ENCODE measurements around the gene CDH4.
"Not testable (repeated sequence)": the region's sequence is repeated elsewhere in the genome, so short reads cannot be mapped to it uniquely, and the experiment has no call there.

The CDH4 gene

GRCh38 chr20:61969806-61970205 lies 717.7 kb downstream of the CDH4 start:
- H3K27ac ChIP-seq (ENCODE audit: low read depth, low read length), result no peak overlapping the region
- DNase-seq, result no peak
- peaks cover 20 to 30% of the 10 kb centered on the region in 2 experiments for H3K36me3 ChIP-seq (ENCODE audit: control insufficient read depth in 1 of 2, insufficient read depth in 2 of 2, low read length in 2 of 2)
- H2BK5ac ChIP-seq (ENCODE audit: low read depth, low read length, poor library complexity), result no peak overlapping the region
- no peak overlapping the region for H3K23ac ChIP-seq (ENCODE audit: low read length)
- H2BK12ac ChIP-seq (ENCODE audit: low read length), result no peak overlapping the region
- H2AK5ac ChIP-seq (ENCODE audit: low read length), result no peak overlapping the region
- peaks cover 2% of the 10 kb centered on the region for H3K9me3 ChIP-seq (ENCODE audit: insufficient read depth, low read depth, low read length)
- H3K4ac ChIP-seq (ENCODE audit: low read depth, low read length), result no peak overlapping the region
- no peak overlapping the region for H3K4me3 ChIP-seq (ENCODE audit: low read depth, low read length)
- no CpG with 5 or more reads among the region's 27 CpGs for WGBS (ENCODE audit: extremely low coverage, insufficient coverage, insufficient read length)
- no peak overlapping the region for H3K9ac ChIP-seq (ENCODE audit: low read length)
- H3K14ac ChIP-seq (ENCODE audit: low read length), result no peak overlapping the region
- H3K4me1 ChIP-seq (ENCODE audit: control insufficient read depth in 1 of 2, insufficient read depth in 2 of 2, low read length in 2 of 2), result peaks cover 0 to 1% of the 10 kb centered on the region in 2 experiments
- H4K8ac ChIP-seq (ENCODE audit: low read depth, low read length), result no peak overlapping the region
- no peak overlapping the region for H3K4me2 ChIP-seq (ENCODE audit: low read length)
- no peak overlapping the region for H2BK120ac ChIP-seq (ENCODE audit: insufficient read depth, low read length, poor library complexity)
- H3K79me2 ChIP-seq (ENCODE audit: control insufficient read depth, insufficient read depth, low read length, poor library complexity), result no peaks in the 10 kb centered on the region
- H3K79me1 ChIP-seq (ENCODE audit: low read length), result no peaks in the 10 kb centered on the region
- no peaks in the 10 kb centered on the region for H3K27me3 ChIP-seq (ENCODE audit: insufficient read depth, low read length)
- H4K91ac ChIP-seq (ENCODE audit: low read depth, low read length), result no peak overlapping the region
- H2AFZ ChIP-seq (ENCODE audit: insufficient read depth, low read length, poor library complexity), result no peak overlapping the region
- H4K12ac ChIP-seq (ENCODE audit: low read depth, low read length), result no peak overlapping the region
- no peak overlapping the region for H3K18ac ChIP-seq (ENCODE audit: low read length)

GRCh38 chr20:61970357-61970756 lies 718.3 kb downstream of the CDH4 start:
- Histone ChIP-seq H3K18ac (ENCODE audit: low read length) (no peak overlapping the region), H3K79me1 (ENCODE audit: low read length) (no peaks in the 10 kb centered on the region), H3K36me3 (ENCODE audit: control insufficient read depth in 1 of 2, insufficient read depth in 2 of 2, low read length in 2 of 2) (peaks cover 20 to 30% of the 10 kb centered on the region in 2 experiments), H4K12ac (ENCODE audit: low read depth, low read length) (no peak overlapping the region), H3K4ac (ENCODE audit: low read depth, low read length) (no peak overlapping the region), H3K4me1 (ENCODE audit: control insufficient read depth in 1 of 2, insufficient read depth in 2 of 2, low read length in 2 of 2) (peaks cover 0 to 1% of the 10 kb centered on the region in 2 experiments), H4K8ac (ENCODE audit: low read depth, low read length) (no peak overlapping the region), H4K91ac (ENCODE audit: low read depth, low read length) (no peak overlapping the region), H2BK5ac (ENCODE audit: low read depth, low read length, poor library complexity) (no peak overlapping the region), H3K9ac (ENCODE audit: low read length) (no peak overlapping the region), H2BK120ac (ENCODE audit: insufficient read depth, low read length, poor library complexity) (no peak overlapping the region), H2AFZ (ENCODE audit: insufficient read depth, low read length, poor library complexity) (no peak overlapping the region), H3K4me2 (ENCODE audit: low read length) (no peak overlapping the region), H2BK12ac (ENCODE audit: low read length) (no peak overlapping the region), H3K14ac (ENCODE audit: low read length) (no peak overlapping the region), H3K27ac (ENCODE audit: low read depth, low read length) (no peak overlapping the region), H3K27me3 (ENCODE audit: insufficient read depth, low read length) (no peaks in the 10 kb centered on the region), H3K9me3 (ENCODE audit: insufficient read depth, low read depth, low read length) (peaks cover 2% of the 10 kb centered on the region), H3K79me2 (ENCODE audit: control insufficient read depth, insufficient read depth, low read length, poor library complexity) (no peaks in the 10 kb centered on the region), H2AK5ac (ENCODE audit: low read length) (no peak overlapping the region), H3K23ac (ENCODE audit: low read length) (no peak overlapping the region), H3K4me3 (ENCODE audit: low read depth, low read length) (no peak overlapping the region)
- whole genome bisulfite sequencing (ENCODE audit: extremely low coverage, insufficient coverage, insufficient read length), result no CpG with 5 or more reads among the region's 14 CpGs
- DNase-seq, result no peak

- H2BK5ac ChIP-seq (ENCODE audit: low read depth, low read length, poor library complexity); H3K79me2 ChIP-seq (ENCODE audit: control insufficient read depth, insufficient read depth, low read length, poor library complexity); H2AK5ac ChIP-seq (ENCODE audit: low read length); H3K4me2 ChIP-seq (ENCODE audit: low read length); H3K4me1 ChIP-seq (ENCODE audit: control insufficient read depth in 1 of 2, insufficient read depth in 2 of 2, low read length in 2 of 2); H3K14ac ChIP-seq (ENCODE audit: low read length); H2BK120ac ChIP-seq (ENCODE audit: insufficient read depth, low read length, poor library complexity); H2AFZ ChIP-seq (ENCODE audit: insufficient read depth, low read length, poor library complexity); H3K18ac ChIP-seq (ENCODE audit: low read length); H3K9me3 ChIP-seq (ENCODE audit: insufficient read depth, low read depth, low read length); H3K4me3 ChIP-seq (ENCODE audit: low read depth, low read length); H3K79me1 ChIP-seq (ENCODE audit: low read length); H3K4ac ChIP-seq (ENCODE audit: low read depth, low read length); H4K12ac ChIP-seq (ENCODE audit: low read depth, low read length); H4K91ac ChIP-seq (ENCODE audit: low read depth, low read length); H4K8ac ChIP-seq (ENCODE audit: low read depth, low read length); H3K9ac ChIP-seq (ENCODE audit: low read length); H3K23ac ChIP-seq (ENCODE audit: low read length); H3K27me3 ChIP-seq (ENCODE audit: insufficient read depth, low read length); H3K27ac ChIP-seq (ENCODE audit: low read depth, low read length); H2BK12ac ChIP-seq (ENCODE audit: low read length); DNase-seq: not testable (repeated sequence)
- H3K36me3 ChIP-seq (ENCODE audit: control insufficient read depth in 1 of 2, insufficient read depth in 2 of 2, low read length in 2 of 2), result peaks cover 26 to 37% of the 10 kb centered on the region in 2 experiments
- WGBS (ENCODE audit: extremely low coverage, insufficient coverage, insufficient read length), result no CpG with 5 or more reads among the region's 13 CpGs
Measured at GRCh38 chr20:61971595-61971994, 719.5 kb downstream of the CDH4 start.

- H3K4me1 ChIP-seq (ENCODE audit: control insufficient read depth in 1 of 2, insufficient read depth in 2 of 2, low read length in 2 of 2), result no peaks in the 10 kb centered on the region
- H3K27ac ChIP-seq (ENCODE audit: low read depth, low read length), result no peak overlapping the region
- no peak overlapping the region for H4K12ac ChIP-seq (ENCODE audit: low read depth, low read length)
- no CpG with 5 or more reads among the region's 27 CpGs for WGBS (ENCODE audit: extremely low coverage, insufficient coverage, insufficient read length)
- no peak overlapping the region for H3K14ac ChIP-seq (ENCODE audit: low read length)
- no peaks in the 10 kb centered on the region for H3K79me2 ChIP-seq (ENCODE audit: control insufficient read depth, insufficient read depth, low read length, poor library complexity)
- H3K4me3 ChIP-seq (ENCODE audit: low read depth, low read length), result no peak overlapping the region
- H4K8ac ChIP-seq (ENCODE audit: low read depth, low read length), result no peak overlapping the region
- H3K4me2 ChIP-seq (ENCODE audit: low read length), result no peak overlapping the region
- H3K9me3 ChIP-seq (ENCODE audit: insufficient read depth, low read depth, low read length), result peaks cover 2% of the 10 kb centered on the region
- H2BK5ac ChIP-seq (ENCODE audit: low read depth, low read length, poor library complexity), result no peak overlapping the region
- H3K23ac ChIP-seq (ENCODE audit: low read length), result no peak overlapping the region
- H4K91ac ChIP-seq (ENCODE audit: low read depth, low read length), result no peak overlapping the region
- no peaks in the 10 kb centered on the region for H3K79me1 ChIP-seq (ENCODE audit: low read length)
- peaks cover 35 to 47% of the 10 kb centered on the region in 2 experiments for H3K36me3 ChIP-seq (ENCODE audit: control insufficient read depth in 1 of 2, insufficient read depth in 2 of 2, low read length in 2 of 2)
- H2AFZ ChIP-seq (ENCODE audit: insufficient read depth, low read length, poor library complexity), result no peak overlapping the region
- no peak for DNase-seq
- H3K4ac ChIP-seq (ENCODE audit: low read depth, low read length), result no peak overlapping the region
- H2BK12ac ChIP-seq (ENCODE audit: low read length), result no peak overlapping the region
- no peak overlapping the region for H3K18ac ChIP-seq (ENCODE audit: low read length)
- H3K9ac ChIP-seq (ENCODE audit: low read length), result no peak overlapping the region
- no peaks in the 10 kb centered on the region for H3K27me3 ChIP-seq (ENCODE audit: insufficient read depth, low read length)
- H2BK120ac ChIP-seq (ENCODE audit: insufficient read depth, low read length, poor library complexity), result no peak overlapping the region
- no peak overlapping the region for H2AK5ac ChIP-seq (ENCODE audit: low read length)
Measured at GRCh38 chr20:61972636-61973508, 720.8 kb downstream of the CDH4 start.
